ENCODE results near the gene LRMDA.

DNA sequence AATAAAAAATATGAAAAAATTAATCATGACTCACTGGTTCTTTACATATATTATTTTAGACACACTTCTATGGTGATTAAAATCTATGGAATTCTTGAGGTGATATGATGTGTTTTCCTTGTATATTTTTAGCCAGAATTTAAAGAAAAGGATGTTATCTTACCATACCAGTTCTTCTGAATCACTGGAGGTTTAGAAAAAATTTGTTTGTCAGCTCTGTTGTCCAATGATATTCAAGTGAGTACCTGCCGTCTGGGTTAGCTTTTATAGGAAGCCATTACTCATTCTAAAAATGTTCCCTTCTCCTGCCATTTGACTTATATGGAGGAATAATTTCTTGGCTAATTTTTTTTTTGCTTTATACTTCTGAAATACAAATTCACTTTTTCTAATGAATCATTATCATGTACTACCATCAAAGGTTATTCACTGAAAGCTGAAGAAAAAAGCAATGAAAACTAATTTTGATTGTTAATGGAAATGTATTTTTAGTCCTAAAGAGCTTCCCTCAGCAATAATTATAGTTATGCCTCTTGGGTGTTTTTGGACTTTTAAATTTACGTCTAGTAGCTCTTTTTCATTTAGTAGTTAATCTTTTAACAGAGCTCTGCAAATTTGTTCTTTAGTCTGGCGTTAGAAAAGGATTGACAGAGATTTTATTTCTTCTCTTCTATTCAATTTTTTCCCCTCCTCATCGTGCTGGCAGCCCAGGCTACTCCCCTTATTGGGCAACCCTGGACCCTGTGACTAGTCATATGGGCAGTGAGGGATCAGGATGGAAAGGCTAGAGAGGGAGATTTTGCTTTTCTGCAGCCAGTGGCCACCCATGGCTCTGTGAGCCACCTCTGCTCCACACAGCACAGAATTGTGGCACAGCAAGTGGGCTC lies 434.2 kb downstream of the LRMDA start:
- TF ChIP-seq, protein P1, sequence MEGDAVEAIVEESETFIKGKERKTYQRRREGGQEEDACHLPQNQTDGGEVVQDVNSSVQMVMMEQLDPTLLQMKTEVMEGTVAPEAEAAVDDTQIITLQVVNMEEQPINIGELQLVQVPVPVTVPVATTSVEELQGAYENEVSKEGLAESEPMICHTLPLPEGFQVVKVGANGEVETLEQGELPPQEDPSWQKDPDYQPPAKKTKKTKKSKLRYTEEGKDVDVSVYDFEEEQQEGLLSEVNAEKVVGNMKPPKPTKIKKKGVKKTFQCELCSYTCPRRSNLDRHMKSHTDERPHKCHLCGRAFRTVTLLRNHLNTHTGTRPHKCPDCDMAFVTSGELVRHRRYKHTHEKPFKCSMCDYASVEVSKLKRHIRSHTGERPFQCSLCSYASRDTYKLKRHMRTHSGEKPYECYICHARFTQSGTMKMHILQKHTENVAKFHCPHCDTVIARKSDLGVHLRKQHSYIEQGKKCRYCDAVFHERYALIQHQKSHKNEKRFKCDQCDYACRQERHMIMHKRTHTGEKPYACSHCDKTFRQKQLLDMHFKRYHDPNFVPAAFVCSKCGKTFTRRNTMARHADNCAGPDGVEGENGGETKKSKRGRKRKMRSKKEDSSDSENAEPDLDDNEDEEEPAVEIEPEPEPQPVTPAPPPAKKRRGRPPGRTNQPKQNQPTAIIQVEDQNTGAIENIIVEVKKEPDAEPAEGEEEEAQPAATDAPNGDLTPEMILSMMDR (IDR thresholded peaks at IDR 0.05), result no peak
- TF ChIP-seq POLR2AphosphoS5 (IDR thresholded peaks at IDR 0.05), result no peak
- no peak for TF ChIP-seq POLR2A (IDR thresholded peaks at IDR 0.05)
